Activated CD8-positive, alpha-beta memory T cell treated with anti-CD3 and anti-CD28 coated beads, Interleukin-2, amount 10 ng/mL, durations not matched to agents 7 days and 5 days (primary cell): Measurements from ENCODE around the gene DYNC1LI1. TPM values are rescaled to one million over a fixed set of nuclear protein-coding genes. Genes with fewer than 3 reads are reported as not detected.
A peak's percentile ranks its signal among the peaks of the same experiment; 100 is the strongest.

Source experiments
- ATAC-seq: fragments of 150-1000 bp; cut with Tn5 transposase; one replicate; pipeline ENCODE4 v1.10.0; 2021; ENCODE audit warnings: moderate library complexity
- CTCF ChIA-PET: fragments of 350-600 bp; sonication (Branson Sonifier 250); formaldehyde crosslinking; loops from one replicate; lab custom pipeline; 2021; ENCODE audit warnings: antibody characterized with exemption; lab: Charles Lee
- DNase-seq: peaks from one replicate; pipeline ENCODE4 v3.0.0-alpha.2; 2020
- H3K27ac Mint-ChIP-seq: one replicate; pipeline ENCODE4 v1.8.0; 2021; ENCODE audit warnings: mild to moderate bottlenecking, mixed read lengths
- H3K27me3 Mint-ChIP-seq: one replicate; pipeline ENCODE4 v1.8.0; 2021; ENCODE audit warnings: mixed read lengths
- H3K36me3 Mint-ChIP-seq: one replicate; pipeline ENCODE4 v1.8.0; 2021; ENCODE audit warnings: mild to moderate bottlenecking, mixed read lengths
- H3K4me1 Mint-ChIP-seq: one replicate; pipeline ENCODE4 v1.8.0; 2021; ENCODE audit warnings: mixed read lengths
- H3K4me3 Mint-ChIP-seq: one replicate; pipeline ENCODE4 v1.8.0; 2021; ENCODE audit warnings: mild to moderate bottlenecking, moderate library complexity, mixed read lengths
- H3K9me3 Mint-ChIP-seq: one replicate; pipeline ENCODE4 v1.8.0; 2022; ENCODE audit warnings: low read depth, mixed read lengths
- total RNA-seq, 2 experiments: library from RNA; stranded (reverse); gene quantifications; one replicate each; pipeline ENCODE4 v1.2.3, GENCODE V29; 2021

Gene DYNC1LI1
- 10 to 100 TPM; 31.1 to 32.7 TPM for total RNA-seq

DNA sequence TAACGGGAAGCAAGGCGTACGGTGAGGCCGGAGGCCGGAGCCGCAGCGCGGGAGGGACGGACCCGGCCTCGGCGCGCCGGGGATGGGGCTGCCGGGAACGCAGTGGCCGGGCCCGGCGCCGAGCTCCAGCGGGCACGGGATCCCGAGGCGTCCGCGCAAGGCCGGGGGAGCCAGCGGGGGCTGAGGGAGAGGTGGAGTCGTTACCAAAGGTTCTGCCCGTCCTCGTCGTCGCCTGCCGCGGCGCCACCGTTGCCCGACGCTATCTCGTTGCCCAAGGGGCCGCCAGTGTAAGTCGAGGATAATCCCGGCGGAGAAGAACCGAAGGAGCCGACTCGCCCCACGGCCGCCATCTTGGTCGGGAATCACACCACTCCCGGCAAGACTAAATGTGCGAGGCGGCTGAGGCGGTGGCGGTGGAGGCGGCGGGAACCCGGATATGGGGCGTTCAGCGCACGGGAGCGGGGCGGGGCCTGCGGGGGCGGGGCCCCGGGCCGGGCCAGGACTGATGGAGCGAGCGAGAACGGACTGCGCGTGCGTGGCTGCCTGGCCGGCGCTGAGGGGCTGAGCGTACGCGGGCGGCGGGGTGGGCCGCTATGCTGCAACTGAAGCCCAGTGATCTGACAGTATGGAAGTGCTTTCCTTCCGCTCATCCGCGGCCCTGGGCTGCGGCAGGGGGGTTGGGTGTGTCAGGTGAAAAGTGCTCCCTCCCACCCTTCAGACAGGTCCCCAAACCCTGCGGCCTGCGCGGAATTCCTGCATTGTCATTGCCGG is at the start of gene DYNC1LI1:
TSS of gene DYNC1LI1 (minus strand) at position 438 of the 771 bp plus-strand sequence. CDS start at position 350, 88 bp downstream.
- peak; percentile 96 for ATAC-seq
- H3K36me3 Mint-ChIP-seq = peaks cover 9% of the 10 kb centered on the region
- H3K27ac Mint-ChIP-seq = peak within 1 kb of the TSS; percentile 92
- peak; percentile 95 for DNase-seq
- H3K27me3 Mint-ChIP-seq = peaks cover 2% of the 10 kb centered on the region
- H3K4me3 Mint-ChIP-seq = peak within 1 kb of the TSS; percentile 83
- no peaks in the 10 kb centered on the region for H3K9me3 Mint-ChIP-seq
- peaks cover 25% of the 10 kb centered on the region for H3K4me1 Mint-ChIP-seq
- CTCF ChIA-PET = interaction anchor here (1.1 to 1.2 kb wide), 2 partner anchors 61 to 73 kb away, joined by 4 to 7 read pairs; no protein-coding TSS in a partner anchor

DNA sequence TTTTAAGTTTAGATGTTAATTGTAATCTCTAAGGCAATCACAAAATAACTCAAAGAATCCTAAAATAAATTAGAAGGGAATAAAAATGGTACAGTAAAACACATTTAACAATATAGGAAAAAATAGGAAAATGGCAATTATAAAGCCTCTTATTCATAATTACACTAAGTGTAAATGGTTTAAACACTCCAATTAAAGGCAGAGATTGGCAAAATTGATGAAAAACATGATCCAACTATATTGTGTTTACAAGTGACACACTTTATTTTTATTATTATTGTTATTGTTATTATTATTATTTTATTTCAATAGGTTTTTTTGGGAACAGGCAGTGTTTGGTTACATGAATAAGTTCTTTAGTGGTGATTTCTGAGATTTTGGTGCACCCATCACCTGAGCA is 48.7 kb upstream of the DYNC1LI1 start:
- H3K36me3 Mint-ChIP-seq = no peaks in the 10 kb centered on the region
- no peak overlapping the region for H3K27ac Mint-ChIP-seq
- CTCF ChIA-PET = no interaction called here
- DNase-seq (no peak), ATAC-seq (no peak)
- no peaks in the 10 kb centered on the region for H3K4me1 Mint-ChIP-seq
- H3K9me3 Mint-ChIP-seq = no peaks in the 10 kb centered on the region
- H3K27me3 Mint-ChIP-seq = peaks cover 24% of the 10 kb centered on the region
- H3K4me3 Mint-ChIP-seq = no peak overlapping the region

DNA sequence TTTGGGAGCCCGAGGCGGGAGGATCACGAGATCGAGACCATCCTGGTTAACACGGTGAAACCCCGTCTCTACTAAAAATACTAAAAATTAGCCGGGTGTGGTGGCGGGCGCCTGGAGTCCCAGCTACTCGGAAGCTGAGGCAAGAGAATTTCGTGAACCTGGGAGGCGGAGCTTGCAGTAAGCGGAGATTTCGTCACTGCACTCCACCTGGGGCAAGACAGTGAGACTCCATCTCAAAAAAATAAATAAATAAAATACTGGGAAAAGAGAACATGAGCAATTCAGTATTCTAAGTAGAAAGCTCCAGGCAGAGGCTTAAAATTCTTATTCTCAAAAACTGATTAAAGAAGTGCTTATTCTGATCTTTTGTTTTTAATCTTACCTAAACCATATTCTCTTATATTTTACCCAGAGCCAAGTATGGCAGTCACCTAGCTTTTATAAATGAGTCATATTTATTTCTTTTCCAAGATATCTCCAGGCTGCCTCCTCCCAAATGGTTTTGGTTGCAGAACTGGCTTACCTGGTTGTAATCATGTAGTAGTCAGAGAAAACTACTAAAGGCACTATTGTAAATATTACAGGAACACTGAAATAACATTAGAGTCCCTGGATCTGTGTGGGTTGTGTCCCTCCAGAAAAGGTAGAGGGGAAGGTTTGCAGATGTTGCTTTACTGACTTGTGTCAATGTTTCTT is 45.8 kb upstream of the DYNC1LI1 start:
- Mint-ChIP-seq H3K27me3 (peaks cover 19% of the 10 kb centered on the region), H3K4me3 (no peak overlapping the region), H3K36me3 (no peaks in the 10 kb centered on the region), H3K9me3 (no peaks in the 10 kb centered on the region), H3K27ac (no peak overlapping the region), H3K4me1 (no peaks in the 10 kb centered on the region)
- no peak for ATAC-seq
- DNase-seq = no peak
- CTCF ChIA-PET = no interaction called here

DNA sequence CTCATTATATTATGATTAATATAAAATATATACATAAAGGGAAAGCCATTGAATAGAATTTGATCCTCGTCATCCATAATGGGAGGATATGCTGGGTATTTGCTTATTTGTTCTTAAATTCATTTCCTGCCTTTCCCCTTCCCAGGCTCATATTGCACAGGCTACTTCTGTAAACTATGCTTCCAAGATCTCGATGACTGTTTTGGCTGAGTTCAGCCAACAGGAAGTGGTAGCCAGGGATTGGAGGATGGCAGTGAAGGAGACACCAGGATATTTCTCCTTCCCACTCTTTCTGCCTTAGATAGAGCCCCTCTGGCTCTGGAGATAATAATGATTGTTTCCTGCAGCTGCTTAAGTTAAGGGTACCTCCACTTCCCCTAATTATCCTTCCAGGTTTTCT is 44.3 kb upstream of the DYNC1LI1 start:
- H3K27ac Mint-ChIP-seq = no peak overlapping the region
- ATAC-seq (no peak), DNase-seq (no peak)
- CTCF ChIA-PET = no interaction called here
- peaks cover 15% of the 10 kb centered on the region for H3K27me3 Mint-ChIP-seq
- H3K4me3 Mint-ChIP-seq = no peak overlapping the region
- H3K36me3 Mint-ChIP-seq = no peaks in the 10 kb centered on the region
- H3K9me3 Mint-ChIP-seq = no peaks in the 10 kb centered on the region
- no peaks in the 10 kb centered on the region for H3K4me1 Mint-ChIP-seq

DNA sequence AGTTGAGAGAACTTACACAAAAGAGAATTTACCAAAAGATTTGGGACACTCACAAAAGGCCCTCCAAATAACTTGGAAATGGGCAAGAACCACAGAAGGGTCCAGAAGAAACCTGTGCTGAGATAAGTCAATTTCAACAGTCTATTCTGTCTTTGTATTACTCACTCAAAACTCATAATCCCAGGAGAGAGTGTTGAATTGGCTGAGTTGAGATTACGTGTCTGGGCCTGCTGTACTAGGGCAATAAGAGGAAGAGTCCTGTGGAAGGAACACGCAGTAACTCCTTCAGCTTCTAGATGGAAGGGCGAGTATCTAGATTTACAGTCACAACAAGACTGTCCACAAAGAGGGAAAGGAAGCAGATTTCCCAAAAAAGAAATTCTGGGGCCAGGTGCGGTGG is 42.5 kb upstream of the DYNC1LI1 start:
- no peak for ATAC-seq
- no peaks in the 10 kb centered on the region for H3K36me3 Mint-ChIP-seq
- peaks cover 11% of the 10 kb centered on the region for H3K27me3 Mint-ChIP-seq
- no peak overlapping the region for H3K4me3 Mint-ChIP-seq
- H3K9me3 Mint-ChIP-seq = no peaks in the 10 kb centered on the region
- no peaks in the 10 kb centered on the region for H3K4me1 Mint-ChIP-seq
- CTCF ChIA-PET = no interaction called here
- H3K27ac Mint-ChIP-seq = no peak overlapping the region
- DNase-seq = no peak

DNA sequence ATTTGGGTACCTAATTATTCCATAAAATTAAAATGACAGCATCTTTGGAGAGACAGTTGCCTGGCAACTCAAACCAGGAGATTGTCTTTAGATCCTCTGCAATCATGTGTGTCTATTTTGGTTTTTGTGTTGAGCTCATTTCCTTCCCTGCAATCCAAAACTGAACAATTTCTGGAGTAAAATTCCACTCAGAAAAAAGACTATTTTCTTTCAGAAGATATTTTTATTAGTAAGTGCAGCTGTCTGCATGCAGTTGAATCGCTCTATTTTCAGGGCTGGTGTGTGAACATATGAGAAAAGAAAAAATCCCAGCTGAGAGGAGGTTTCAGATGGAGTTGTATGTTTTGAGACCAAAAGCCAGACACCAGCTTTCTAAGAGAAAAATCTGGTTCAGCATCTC is 41.9 kb upstream of the DYNC1LI1 start:
- ATAC-seq (no peak), DNase-seq (no peak)
- H3K4me3 Mint-ChIP-seq = no peak overlapping the region
- H3K27me3 Mint-ChIP-seq = peaks cover 11% of the 10 kb centered on the region
- H3K27ac Mint-ChIP-seq = no peak overlapping the region
- H3K4me1 Mint-ChIP-seq = no peaks in the 10 kb centered on the region
- no peaks in the 10 kb centered on the region for H3K9me3 Mint-ChIP-seq
- H3K36me3 Mint-ChIP-seq = no peaks in the 10 kb centered on the region
- CTCF ChIA-PET = no interaction called here

DNA sequence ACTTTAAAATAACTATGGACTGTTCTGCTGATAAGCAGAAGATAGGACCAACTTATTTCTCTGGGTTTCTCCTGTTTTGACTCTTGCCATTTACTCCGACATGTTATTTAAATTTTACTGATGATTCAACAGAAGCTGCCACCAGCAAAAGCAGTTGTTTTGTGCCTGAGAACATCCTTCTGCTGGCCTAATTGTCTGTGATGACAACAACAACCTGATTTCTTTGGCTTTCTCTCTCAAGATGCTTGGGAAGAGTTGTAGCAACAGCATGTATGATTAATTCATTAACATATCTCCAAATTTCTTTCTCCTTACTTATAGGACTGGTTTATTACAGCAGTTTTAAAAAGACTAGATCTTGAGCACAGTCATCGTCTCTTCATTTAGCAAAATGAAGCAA is 36.9 kb upstream of the DYNC1LI1 start:
- Mint-ChIP-seq H3K9me3 (no peaks in the 10 kb centered on the region), H3K27ac (no peak overlapping the region), H3K36me3 (no peaks in the 10 kb centered on the region), H3K4me3 (no peak overlapping the region), H3K4me1 (no peaks in the 10 kb centered on the region), H3K27me3 (peaks cover 18% of the 10 kb centered on the region)
- CTCF ChIA-PET = no interaction called here
- DNase-seq (no peak), ATAC-seq (no peak)

DNA sequence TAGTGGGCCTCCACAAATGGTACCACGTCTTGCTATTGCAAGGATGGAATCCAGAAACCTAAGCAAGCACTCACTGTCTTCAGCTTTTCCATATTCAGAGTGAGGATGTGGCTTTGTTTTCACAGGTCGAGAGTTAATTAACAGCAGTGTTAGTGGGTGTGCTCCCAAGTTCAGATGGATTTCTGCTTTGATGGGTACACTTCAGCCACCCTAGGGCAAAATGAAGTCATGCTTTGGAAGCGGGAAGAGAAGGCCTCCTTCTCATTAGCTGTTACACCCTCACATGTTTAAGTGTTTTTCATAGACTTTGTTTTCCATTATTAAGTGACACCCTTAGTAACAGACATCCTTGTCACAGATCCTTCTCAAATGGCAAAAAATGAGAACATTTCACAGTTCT is 36.3 kb upstream of the DYNC1LI1 start:
- DNase-seq (no peak), ATAC-seq (no peak)
- H3K4me1 Mint-ChIP-seq = no peaks in the 10 kb centered on the region
- H3K27me3 Mint-ChIP-seq = peaks cover 18% of the 10 kb centered on the region
- no peaks in the 10 kb centered on the region for H3K36me3 Mint-ChIP-seq
- CTCF ChIA-PET = no interaction called here
- no peak overlapping the region for H3K27ac Mint-ChIP-seq
- no peaks in the 10 kb centered on the region for H3K9me3 Mint-ChIP-seq
- H3K4me3 Mint-ChIP-seq = no peak overlapping the region

DNA sequence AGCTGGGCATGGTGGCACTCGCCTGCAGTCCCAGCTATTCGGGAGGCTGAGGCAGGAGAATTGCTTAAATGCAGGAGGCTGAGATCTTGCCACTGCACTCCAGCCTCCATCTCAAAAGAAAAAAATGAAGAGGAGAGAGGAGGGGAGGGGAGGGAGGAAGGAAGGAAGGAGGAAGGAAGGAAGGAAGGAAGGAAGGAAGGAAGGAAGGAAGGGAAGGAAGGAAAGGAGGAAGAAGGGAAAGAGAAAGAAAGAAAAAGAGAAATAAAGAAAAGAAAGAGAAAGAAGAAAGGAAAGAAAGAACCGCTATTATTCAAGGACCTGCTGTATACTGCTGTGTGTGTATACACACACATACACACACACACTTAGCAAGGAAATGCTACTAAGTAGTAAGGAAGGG is 35.6 kb upstream of the DYNC1LI1 start:
- Mint-ChIP-seq H3K4me1 (no peaks in the 10 kb centered on the region), H3K4me3 (no peak overlapping the region), H3K27ac (no peak overlapping the region), H3K36me3 (no peaks in the 10 kb centered on the region), H3K9me3 (no peaks in the 10 kb centered on the region), H3K27me3 (peaks cover 18% of the 10 kb centered on the region)
- no peak for DNase-seq
- CTCF ChIA-PET = no interaction called here
- ATAC-seq = no peak

DNA sequence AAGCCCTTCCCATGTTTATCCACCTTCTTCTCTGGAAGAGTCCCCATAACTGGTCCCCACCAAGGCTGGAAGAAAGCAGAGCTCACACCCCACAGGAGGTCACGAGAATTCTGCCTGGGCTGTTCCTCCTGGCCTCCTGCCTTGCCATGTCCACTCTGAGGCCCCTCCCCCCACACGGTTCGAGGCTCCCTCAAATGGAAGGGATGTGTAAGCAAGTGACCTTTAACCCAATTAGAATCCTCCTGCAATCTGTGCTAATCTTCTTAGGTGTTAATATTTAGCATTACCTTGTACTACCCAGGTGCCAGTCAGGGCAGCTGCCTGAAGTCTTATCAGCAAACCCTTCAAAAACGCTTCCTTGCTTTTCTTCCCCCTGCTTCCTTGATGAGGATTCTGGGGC is 32.4 kb upstream of the DYNC1LI1 start:
- ATAC-seq (no peak), DNase-seq (no peak)
- H3K36me3 Mint-ChIP-seq = no peaks in the 10 kb centered on the region
- CTCF ChIA-PET = no interaction called here
- no peak overlapping the region for H3K27ac Mint-ChIP-seq
- H3K4me3 Mint-ChIP-seq = no peak overlapping the region
- H3K27me3 Mint-ChIP-seq = peaks cover 27% of the 10 kb centered on the region
- no peaks in the 10 kb centered on the region for H3K4me1 Mint-ChIP-seq
- no peaks in the 10 kb centered on the region for H3K9me3 Mint-ChIP-seq

DNA sequence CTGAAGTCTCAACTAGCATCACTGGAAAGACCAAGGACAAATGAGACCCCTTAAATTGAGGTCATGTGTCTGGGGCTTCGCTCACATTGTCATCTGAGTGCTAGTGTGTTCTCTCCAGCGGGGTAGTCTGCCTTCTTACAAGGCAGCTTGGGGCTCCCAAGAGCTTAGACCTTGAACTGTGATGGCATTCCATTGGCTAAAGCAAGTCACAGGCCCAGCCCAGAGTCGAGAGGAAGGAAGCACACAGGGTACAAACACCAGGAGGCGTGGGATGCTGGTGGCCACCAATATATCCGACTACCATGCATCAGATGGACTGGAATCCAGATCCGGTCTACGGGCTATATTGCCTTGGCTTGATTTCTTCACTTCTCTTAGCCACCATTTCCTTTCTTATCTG is 31.5 kb upstream of the DYNC1LI1 start:
- Mint-ChIP-seq H3K4me3 (no peak overlapping the region), H3K9me3 (no peaks in the 10 kb centered on the region), H3K4me1 (no peaks in the 10 kb centered on the region), H3K27me3 (peaks cover 30% of the 10 kb centered on the region), H3K36me3 (no peaks in the 10 kb centered on the region), H3K27ac (no peak overlapping the region)
- CTCF ChIA-PET = no interaction called here
- DNase-seq (no peak), ATAC-seq (no peak)

DNA sequence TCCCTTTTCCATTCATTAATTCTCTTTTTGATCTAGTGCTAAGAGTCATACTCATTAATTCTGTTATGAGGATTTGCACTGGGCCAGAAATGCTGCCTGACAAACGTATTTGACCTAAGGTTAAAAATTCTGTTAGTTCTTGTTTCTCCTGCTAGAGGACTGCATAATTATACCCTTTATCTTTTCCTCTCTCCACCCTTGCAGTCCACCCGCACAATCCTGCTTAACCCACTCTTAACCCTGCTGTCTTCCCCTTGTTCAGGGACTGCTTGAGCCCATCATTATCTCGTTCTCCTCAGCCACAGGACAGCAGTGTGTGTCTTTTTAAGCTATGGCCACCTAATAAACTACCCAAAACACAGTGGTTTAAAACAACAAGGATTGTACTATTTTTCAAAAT is 31.1 kb upstream of the DYNC1LI1 start:
- no peak overlapping the region for H3K27ac Mint-ChIP-seq
- CTCF ChIA-PET = interaction anchor here (1.4 kb wide), 1 partner anchor 227 kb away, joined by 3 read pairs; no protein-coding TSS in a partner anchor
- no peaks in the 10 kb centered on the region for H3K9me3 Mint-ChIP-seq

DNA sequence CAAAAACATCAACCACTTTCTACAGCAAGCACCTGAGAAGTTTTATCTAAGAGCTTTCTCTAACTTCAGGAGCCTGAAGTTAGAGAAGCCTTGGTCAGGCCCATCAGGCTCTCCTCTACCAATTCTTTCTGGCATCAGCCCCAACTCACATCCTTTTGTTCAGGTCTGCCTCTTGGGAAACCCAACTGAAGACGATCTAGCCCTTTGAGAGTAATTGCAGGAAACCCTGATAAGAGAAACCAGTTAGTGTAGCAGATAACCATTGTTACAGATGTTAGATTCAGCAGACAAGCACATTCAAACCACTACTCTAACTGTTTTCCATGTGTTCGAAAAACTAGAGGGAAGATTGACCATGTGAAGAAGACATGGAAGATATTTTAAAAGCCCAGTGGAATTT is 27.0 kb upstream of the DYNC1LI1 start:
- no peak for DNase-seq
- peaks cover 31% of the 10 kb centered on the region for H3K27me3 Mint-ChIP-seq
- H3K4me1 Mint-ChIP-seq = no peaks in the 10 kb centered on the region

More for the DNA sequence above, 31.1 kb upstream of the DYNC1LI1 start:
- Mint-ChIP-seq H3K36me3 (no peaks in the 10 kb centered on the region), H3K4me1 (no peaks in the 10 kb centered on the region), H3K27me3 (peaks cover 32% of the 10 kb centered on the region), H3K4me3 (no peak overlapping the region)
- ATAC-seq = no peak
- DNase-seq = no peak

DNA sequence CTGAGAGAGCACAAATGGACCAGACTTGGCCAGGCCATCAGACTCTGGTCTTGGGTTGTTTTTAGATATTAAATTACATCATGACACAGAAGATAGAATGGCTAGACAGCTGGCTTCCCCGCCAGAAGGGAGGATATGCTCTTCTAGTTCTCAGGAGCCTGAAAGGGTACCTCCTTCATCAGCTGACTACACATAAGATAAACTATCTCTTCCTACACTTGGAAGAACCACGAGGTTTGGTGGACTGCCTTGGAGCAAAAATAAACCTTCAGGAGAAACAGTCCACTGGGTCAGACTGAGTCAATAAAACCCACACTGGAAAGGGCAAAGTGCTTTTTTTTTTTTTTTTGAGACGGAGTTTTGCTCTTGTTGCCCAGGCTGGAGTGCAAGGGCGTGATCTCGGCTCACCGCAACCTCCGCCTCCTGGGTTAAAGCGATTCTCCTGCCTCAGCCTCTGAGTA is 26.3 kb upstream of the DYNC1LI1 start:
- H3K36me3 Mint-ChIP-seq = no peaks in the 10 kb centered on the region
- no peaks in the 10 kb centered on the region for H3K4me1 Mint-ChIP-seq
- ATAC-seq (no peak), DNase-seq (no peak)
- no peaks in the 10 kb centered on the region for H3K9me3 Mint-ChIP-seq
- H3K4me3 Mint-ChIP-seq = no peak overlapping the region
- CTCF ChIA-PET = no interaction called here
- no peak overlapping the region for H3K27ac Mint-ChIP-seq
- H3K27me3 Mint-ChIP-seq = peaks cover 31% of the 10 kb centered on the region

More for the DNA sequence above, 27.0 kb upstream of the DYNC1LI1 start:
- CTCF ChIA-PET = no interaction called here
- Mint-ChIP-seq H3K4me3 (no peak overlapping the region), H3K36me3 (no peaks in the 10 kb centered on the region), H3K27ac (no peak overlapping the region), H3K9me3 (no peaks in the 10 kb centered on the region)
- ATAC-seq = no peak
